D721Med (cell line): ENCODE data around the gene SCIN.
"Not testable (repeated sequence)": the region's sequence is repeated elsewhere in the genome, so short reads cannot be mapped to it uniquely, and the experiment has no call there.

Source experiments
- DNase-seq: peaks from one replicate; pipeline ENCODE4 v3.0.0; 2011; ENCODE audit warnings: low spot score; ENCODE audit not compliant: insufficient read length
- FAIRE-seq: peaks from 2 replicates; lab custom pipeline; 2011; peaks lifted over from hg19 to GRCh38; lab: Jason Lieb, UNC
- CTCF ChIP-seq: IDR thresholded peaks from 2 replicates; pipeline ENCODE4 v1.5.1; 2012; ENCODE audit warnings: mild to moderate bottlenecking, control low read depth; ENCODE audit not compliant: insufficient read depth; ENCODE audit errors: missing control alignments

SCIN gene

GRCh38 chr7:12648704-12649261, 78.3 kb downstream of the SCIN start:
- DNase-seq = no peak
- no peak for TF ChIP-seq CTCF
- FAIRE-seq = no peak

GRCh38 chr7:12649348-12649747, 78.8 kb downstream of the SCIN start:
- no peak for FAIRE-seq
- TF ChIP-seq CTCF = no peak
- DNase-seq = no peak

- DNase-seq (no peak), FAIRE-seq (no peak)
These were observed 79.6 kb downstream of the SCIN start for GRCh38 chr7:12650080-12650479.

GRCh38 chr7:12653110-12653509, 82.6 kb downstream of the SCIN start:
- no peak for TF ChIP-seq CTCF
- DNase-seq = no peak
- FAIRE-seq = no peak

More at GRCh38 chr7:12650080-12650479, 79.6 kb downstream of the SCIN start:
- no peak for TF ChIP-seq CTCF

- DNase-seq (no peak), FAIRE-seq (no peak)
- no peak for TF ChIP-seq CTCF
These were observed 83.0 kb downstream of the SCIN start for GRCh38 chr7:12653518-12653917.

- DNase-seq (no peak), FAIRE-seq (no peak)
- TF ChIP-seq CTCF = no peak
These were observed 84.6 kb downstream of the SCIN start for GRCh38 chr7:12655161-12655560.

- not testable (repeated sequence) for FAIRE-seq
These were observed 89.9 kb downstream of the SCIN start for GRCh38 chr7:12660423-12660822.

GRCh38 chr7:12660986-12661385, 90.5 kb downstream of the SCIN start:
- FAIRE-seq, DNase-seq: not testable (repeated sequence)

More at GRCh38 chr7:12660423-12660822, 89.9 kb downstream of the SCIN start:
- not testable (repeated sequence) for DNase-seq
